Measurements from ENCODE around the gene SMYD3.

GRCh38 chr1:245751116-245751515, 756.0 kb downstream of the SMYD3 start:
- no peak for TF ChIP-seq POLR2A (IDR thresholded peaks at IDR 0.05)
- no peak for TF ChIP-seq CTCF (IDR thresholded peaks at IDR 0.05)
